HG02870 (cell line): Measurements from ENCODE around the gene PLPPR1.

Source experiments
- ATAC-seq: cut with Tn5 transposase; IDR thresholded peaks from one replicate; pipeline ENCODE4 v1.9.1; 2021; ENCODE audit warnings: mild to moderate bottlenecking, moderate library complexity; ENCODE audit not compliant: unreplicated experiment

PLPPR1 gene

GRCh38 chr9:101028346-101029314, at the start of gene PLPPR1:
PLPPR1 (plus strand) TSS chr9:101028727.
- ATAC-seq, result no peak

- no peak for ATAC-seq
These were observed 38.8 kb upstream of the PLPPR1 start for GRCh38 chr9:100989731-100990130.

GRCh38 chr9:100990605-100991381, 37.7 kb upstream of the PLPPR1 start:
- no peak for ATAC-seq

GRCh38 chr9:100992632-100993031, 35.9 kb upstream of the PLPPR1 start:
- no peak for ATAC-seq

- ATAC-seq, result no peak
These were observed 28.5 kb upstream of the PLPPR1 start for GRCh38 chr9:100999906-101000544.

GRCh38 chr9:101005246-101005645, 23.3 kb upstream of the PLPPR1 start:
- no peak for ATAC-seq

GRCh38 chr9:101014566-101014965, 14.0 kb upstream of the PLPPR1 start:
- no peak for ATAC-seq

- ATAC-seq, result no peak
These were observed 10.1 kb upstream of the PLPPR1 start for GRCh38 chr9:101018467-101018866.

- ATAC-seq, result no peak
These were observed 5.8 kb upstream of the PLPPR1 start for GRCh38 chr9:101022704-101023103.

GRCh38 chr9:101025940-101026339, 2.6 kb upstream of the PLPPR1 start:
- ATAC-seq, result no peak

- ATAC-seq, result no peak
These were observed 1.7 kb upstream of the PLPPR1 start for GRCh38 chr9:101026824-101027223.

- no peak for ATAC-seq
These were observed 1.3 kb upstream of the PLPPR1 start for GRCh38 chr9:101027236-101027635.

GRCh38 chr9:101027733-101028345, 688 bp upstream of the PLPPR1 start:
- ATAC-seq, result no peak

- no peak for ATAC-seq
These were observed 973 bp downstream of the PLPPR1 start for GRCh38 chr9:101029315-101030085.

- ATAC-seq, result no peak
These were observed 1.5 kb downstream of the PLPPR1 start for GRCh38 chr9:101030086-101030391.

- no peak for ATAC-seq
These were observed 3.9 kb downstream of the PLPPR1 start for GRCh38 chr9:101032426-101032825.

GRCh38 chr9:101034222-101034621, 5.7 kb downstream of the PLPPR1 start:
- ATAC-seq, result no peak

- ATAC-seq, result no peak
These were observed 6.6 kb downstream of the PLPPR1 start for GRCh38 chr9:101035098-101035497.

GRCh38 chr9:101037430-101037829, 8.9 kb downstream of the PLPPR1 start:
- ATAC-seq, result no peak

- ATAC-seq, result no peak
These were observed 10.0 kb downstream of the PLPPR1 start for GRCh38 chr9:101038488-101038887.
